Mucosa of stomach (tissue), 1 donor: ENCODE data around the gene CMAS.
"Not testable (repeated sequence)": the region's sequence is repeated elsewhere in the genome, so short reads cannot be mapped to it uniquely, and the experiment has no call there.

Experiments used
- H3K27me3 ChIP-seq: one replicate; pipeline ENCODE4 v1.7.0; 2013; ENCODE audit warnings: mild to moderate bottlenecking, low read length; ENCODE audit not compliant: control insufficient read depth, insufficient read depth
- H3K36me3 ChIP-seq: one replicate; pipeline ENCODE4 v1.7.0; 2013; ENCODE audit warnings: low read length; ENCODE audit not compliant: control insufficient read depth, insufficient read depth
- H3K4me1 ChIP-seq: one replicate; pipeline ENCODE4 v1.7.0; 2013; ENCODE audit warnings: mild to moderate bottlenecking, low read length; ENCODE audit not compliant: control insufficient read depth, insufficient read depth
- H3K4me3 ChIP-seq: one replicate; pipeline ENCODE4 v1.7.0; 2013; ENCODE audit warnings: low read length
- H3K9ac ChIP-seq: one replicate; pipeline ENCODE4 v1.7.0; 2013; ENCODE audit warnings: mild to moderate bottlenecking, low read length, moderate library complexity
- H3K9me3 ChIP-seq: one replicate; pipeline ENCODE4 v1.7.0; 2013; ENCODE audit warnings: mild to moderate bottlenecking, low read length, moderate library complexity; ENCODE audit not compliant: control insufficient read depth
- donor health status: Pancreatic carcinoma.

The CMAS gene

GRCh38 chr12:22050078-22050477 lies 4.1 kb downstream of the CMAS start:
- no peaks in the 10 kb centered on the region for H3K36me3 ChIP-seq
- H3K9me3 ChIP-seq = no peaks in the 10 kb centered on the region
- no peaks in the 10 kb centered on the region for H3K27me3 ChIP-seq
- no peak overlapping the region for H3K9ac ChIP-seq
- no peak overlapping the region for H3K4me3 ChIP-seq
- H3K4me1 ChIP-seq = peaks cover 10% of the 10 kb centered on the region

- Histone ChIP-seq H3K4me3 (no peak overlapping the region), H3K9ac (no peak overlapping the region), H3K36me3 (no peaks in the 10 kb centered on the region), H3K9me3 (no peaks in the 10 kb centered on the region), H3K4me1 (peaks cover 10% of the 10 kb centered on the region), H3K27me3 (no peaks in the 10 kb centered on the region)
These were observed 5.2 kb downstream of the CMAS start for GRCh38 chr12:22051114-22051698.

GRCh38 chr12:22052994-22053393 lies 7.0 kb downstream of the CMAS start:
- not testable (repeated sequence) for H3K9me3 ChIP-seq, H3K9ac ChIP-seq, H3K4me3 ChIP-seq, H3K36me3 ChIP-seq, H3K27me3 ChIP-seq, H3K4me1 ChIP-seq

- no peaks in the 10 kb centered on the region for H3K36me3 ChIP-seq
- H3K4me3 ChIP-seq = no peak overlapping the region
- H3K27me3 ChIP-seq = no peaks in the 10 kb centered on the region
- H3K4me1 ChIP-seq = peaks cover 10% of the 10 kb centered on the region
- no peaks in the 10 kb centered on the region for H3K9me3 ChIP-seq
- H3K9ac ChIP-seq = no peak overlapping the region
These were observed 8.1 kb downstream of the CMAS start for GRCh38 chr12:22054155-22054554.

GRCh38 chr12:22056607-22057006 lies 10.6 kb downstream of the CMAS start:
- H3K4me1 ChIP-seq = no peaks in the 10 kb centered on the region
- no peaks in the 10 kb centered on the region for H3K9me3 ChIP-seq
- H3K9ac ChIP-seq = no peak overlapping the region
- H3K36me3 ChIP-seq = no peaks in the 10 kb centered on the region
- no peaks in the 10 kb centered on the region for H3K27me3 ChIP-seq
- no peak overlapping the region for H3K4me3 ChIP-seq

GRCh38 chr12:22059976-22060647 lies 14.1 kb downstream of the CMAS start:
- Histone ChIP-seq H3K4me1 (no peaks in the 10 kb centered on the region), H3K9ac (no peak overlapping the region), H3K27me3 (no peaks in the 10 kb centered on the region), H3K36me3 (no peaks in the 10 kb centered on the region), H3K4me3 (no peak overlapping the region), H3K9me3 (no peaks in the 10 kb centered on the region)

- H3K4me1 ChIP-seq = no peaks in the 10 kb centered on the region
- H3K9ac ChIP-seq = no peak overlapping the region
- no peaks in the 10 kb centered on the region for H3K9me3 ChIP-seq
- H3K36me3 ChIP-seq = no peaks in the 10 kb centered on the region
- H3K27me3 ChIP-seq = no peaks in the 10 kb centered on the region
- H3K4me3 ChIP-seq = no peak overlapping the region
These were observed 18.9 kb downstream of the CMAS start for GRCh38 chr12:22064968-22065367.

- H3K36me3 ChIP-seq = no peaks in the 10 kb centered on the region
- no peak overlapping the region for H3K4me3 ChIP-seq
- H3K27me3 ChIP-seq = no peaks in the 10 kb centered on the region
- no peaks in the 10 kb centered on the region for H3K9me3 ChIP-seq
- H3K4me1 ChIP-seq = no peaks in the 10 kb centered on the region
- H3K9ac ChIP-seq = no peak overlapping the region
These were observed 20.3 kb downstream of the CMAS start for GRCh38 chr12:22066310-22066709.

GRCh38 chr12:22069851-22070250 lies 23.8 kb downstream of the CMAS start:
- H3K9me3 ChIP-seq = no peaks in the 10 kb centered on the region
- no peaks in the 10 kb centered on the region for H3K27me3 ChIP-seq
- H3K4me1 ChIP-seq = no peaks in the 10 kb centered on the region
- H3K9ac ChIP-seq = no peak overlapping the region
- no peak overlapping the region for H3K4me3 ChIP-seq
- H3K36me3 ChIP-seq = no peaks in the 10 kb centered on the region

GRCh38 chr12:22082190-22082701 lies 36.2 kb downstream of the CMAS start:
- peaks cover 15% of the 10 kb centered on the region for H3K4me1 ChIP-seq

GRCh38 chr12:22083167-22083566 lies 37.1 kb downstream of the CMAS start:
- no peaks in the 10 kb centered on the region for H3K27me3 ChIP-seq
- H3K4me1 ChIP-seq = peaks cover 15% of the 10 kb centered on the region
- H3K4me3 ChIP-seq = no peak overlapping the region
- no peaks in the 10 kb centered on the region for H3K9me3 ChIP-seq
- H3K36me3 ChIP-seq = no peaks in the 10 kb centered on the region
- no peak overlapping the region for H3K9ac ChIP-seq

More at GRCh38 chr12:22082190-22082701, 36.2 kb downstream of the CMAS start:
- no peak overlapping the region for H3K9ac ChIP-seq
- no peaks in the 10 kb centered on the region for H3K27me3 ChIP-seq
- H3K4me3 ChIP-seq = no peak overlapping the region
- no peaks in the 10 kb centered on the region for H3K9me3 ChIP-seq
- H3K36me3 ChIP-seq = no peaks in the 10 kb centered on the region

- Histone ChIP-seq H3K4me1 (peaks cover 15% of the 10 kb centered on the region), H3K9me3 (no peaks in the 10 kb centered on the region), H3K36me3 (no peaks in the 10 kb centered on the region)
These were observed 38.8 kb downstream of the CMAS start for GRCh38 chr12:22084852-22085251.

More at GRCh38 chr12:22084852-22085251, 38.8 kb downstream of the CMAS start:
- no peaks in the 10 kb centered on the region for H3K27me3 ChIP-seq
- no peak overlapping the region for H3K4me3 ChIP-seq
- H3K9ac ChIP-seq = no peak overlapping the region
